ENCODE results near the gene ASB2. TPM values are rescaled to one million over a fixed set of nuclear protein-coding genes. Genes with fewer than 3 reads are reported as not detected.

ASB2 gene
- polyA plus RNA-seq, 3 donors = 0.25 to 2.5 (median 1.4) TPM

DNA sequence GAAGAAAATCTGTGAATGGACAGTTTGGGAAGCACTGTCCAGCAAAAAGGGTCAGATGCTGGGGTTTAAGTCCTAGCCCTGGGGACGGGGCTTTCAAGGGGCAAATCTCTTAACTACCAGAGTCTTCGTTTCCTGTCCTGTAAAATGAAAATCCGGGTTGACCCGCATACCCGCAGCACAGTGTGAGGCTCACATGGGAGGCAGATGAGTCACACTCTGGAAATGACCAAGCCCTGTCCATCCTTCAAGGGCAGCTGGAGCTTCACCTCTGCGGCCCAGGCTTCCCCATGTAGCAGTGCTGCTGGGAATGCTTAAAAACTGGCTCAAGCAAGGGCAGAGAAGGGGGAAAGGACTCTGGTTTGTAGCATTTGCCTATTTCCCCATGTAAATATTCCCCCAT is 30.3 kb downstream of the ASB2 start:
- Mint-ChIP-seq H3K4me1 (no peaks in the 10 kb centered on the region), H3K9me3 (no peaks in the 10 kb centered on the region), H3K27me3 (ENCODE audit: low read depth in 3 of 3) (peaks cover 0 to 6% (median 0%) of the 10 kb centered on the region in 3 donors), H3K36me3 (peaks cover 11 to 53% of the 10 kb centered on the region in 2 donors), H3K27ac (no peak overlapping the region), H3K4me3 (no peak overlapping the region)
- H3K4me3 ChIP-seq (replicated peaks in 1 of 3; ENCODE audit: low read depth in 2 of 3, low read length in 3 of 3) = no peak overlapping the region
- H3K27me3 ChIP-seq (ENCODE audit: control insufficient read depth in 2 of 2, insufficient read depth in 2 of 2, low read length in 2 of 2) = no peaks in the 10 kb centered on the region
- no peak overlapping the region for H3K9ac ChIP-seq (ENCODE audit: insufficient read depth, low read length, poor library complexity, severe bottlenecking)
- DNase-seq = no peak
- no peak overlapping the region for H2AFZ ChIP-seq (ENCODE audit: insufficient read depth, low read depth, low read length, poor library complexity, severe bottlenecking)
- H3K79me2 ChIP-seq (ENCODE audit: insufficient read depth, low read length) = no peaks in the 10 kb centered on the region
- no peaks in the 10 kb centered on the region for H4K20me1 ChIP-seq (ENCODE audit: insufficient read depth, low read length)
- intact Hi-C loops (cut with micrococcal nuclease) = no loop called here
- no peaks in the 10 kb centered on the region for H3K36me3 ChIP-seq (replicated peaks in 1 of 2; ENCODE audit: control insufficient read depth in 1 of 2, insufficient read depth in 2 of 2, low read length in 2 of 2)
- TF ChIP-seq, protein P1, sequence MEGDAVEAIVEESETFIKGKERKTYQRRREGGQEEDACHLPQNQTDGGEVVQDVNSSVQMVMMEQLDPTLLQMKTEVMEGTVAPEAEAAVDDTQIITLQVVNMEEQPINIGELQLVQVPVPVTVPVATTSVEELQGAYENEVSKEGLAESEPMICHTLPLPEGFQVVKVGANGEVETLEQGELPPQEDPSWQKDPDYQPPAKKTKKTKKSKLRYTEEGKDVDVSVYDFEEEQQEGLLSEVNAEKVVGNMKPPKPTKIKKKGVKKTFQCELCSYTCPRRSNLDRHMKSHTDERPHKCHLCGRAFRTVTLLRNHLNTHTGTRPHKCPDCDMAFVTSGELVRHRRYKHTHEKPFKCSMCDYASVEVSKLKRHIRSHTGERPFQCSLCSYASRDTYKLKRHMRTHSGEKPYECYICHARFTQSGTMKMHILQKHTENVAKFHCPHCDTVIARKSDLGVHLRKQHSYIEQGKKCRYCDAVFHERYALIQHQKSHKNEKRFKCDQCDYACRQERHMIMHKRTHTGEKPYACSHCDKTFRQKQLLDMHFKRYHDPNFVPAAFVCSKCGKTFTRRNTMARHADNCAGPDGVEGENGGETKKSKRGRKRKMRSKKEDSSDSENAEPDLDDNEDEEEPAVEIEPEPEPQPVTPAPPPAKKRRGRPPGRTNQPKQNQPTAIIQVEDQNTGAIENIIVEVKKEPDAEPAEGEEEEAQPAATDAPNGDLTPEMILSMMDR (IDR thresholded peaks at IDR 0.05) = no peak
- no peak overlapping the region for H3K27ac ChIP-seq (ENCODE audit: low read depth in 1 of 2, low read length in 2 of 2)
- no peak overlapping the region for H3K4me2 ChIP-seq (replicated peaks; ENCODE audit: extremely low read depth, low read length, poor library complexity, severe bottlenecking)
- no peaks in the 10 kb centered on the region for H3K9me3 ChIP-seq (replicated peaks in 1 of 2; ENCODE audit: control insufficient read depth in 1 of 2, insufficient read depth in 1 of 2, low read length in 2 of 2)
- H3K4me1 ChIP-seq (ENCODE audit: control insufficient read depth in 1 of 2, insufficient read depth in 2 of 2, low read length in 2 of 2) = no peaks in the 10 kb centered on the region
- WGBS (ENCODE audit: insufficient coverage) = 95% methylated on average over 5 of the region's 6 CpGs

DNA sequence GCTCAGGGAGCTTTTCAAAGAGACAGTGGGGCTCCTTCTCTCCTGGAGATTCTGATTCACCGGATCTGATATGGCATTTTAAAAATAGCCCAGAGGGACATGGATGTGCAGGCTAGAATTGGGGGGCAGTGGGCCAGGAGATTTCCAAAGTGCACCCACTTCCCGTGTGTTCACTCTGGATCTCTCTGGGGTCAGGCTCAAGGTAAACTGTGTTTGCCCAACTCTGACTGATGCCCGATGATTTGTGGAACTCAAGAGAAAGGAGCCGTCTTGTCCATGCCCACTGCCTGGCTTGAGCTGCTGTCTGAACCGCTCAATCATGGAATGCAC is 31.3 kb downstream of the ASB2 start:
- Mint-ChIP-seq H3K36me3 (peaks cover 13 to 52% of the 10 kb centered on the region in 2 donors), H3K27me3 (ENCODE audit: low read depth in 3 of 3) (peaks cover 0 to 6% (median 2%) of the 10 kb centered on the region in 3 donors), H3K4me3 (no peak overlapping the region), H3K9me3 (no peaks in the 10 kb centered on the region), H3K27ac (no peak overlapping the region), H3K4me1 (peaks cover 7% of the 10 kb centered on the region)
- Histone ChIP-seq H3K9ac (ENCODE audit: insufficient read depth, low read length, poor library complexity, severe bottlenecking) (no peak overlapping the region), H3K9me3 (replicated peaks in 1 of 2; ENCODE audit: control insufficient read depth in 1 of 2, insufficient read depth in 1 of 2, low read length in 2 of 2) (no peaks in the 10 kb centered on the region), H3K36me3 (replicated peaks in 1 of 2; ENCODE audit: control insufficient read depth in 1 of 2, insufficient read depth in 2 of 2, low read length in 2 of 2) (no peaks in the 10 kb centered on the region), H3K79me2 (ENCODE audit: insufficient read depth, low read length) (no peaks in the 10 kb centered on the region), H3K4me3 (replicated peaks in 1 of 3; ENCODE audit: low read depth in 2 of 3, low read length in 3 of 3) (no peak overlapping the region), H2AFZ (ENCODE audit: insufficient read depth, low read depth, low read length, poor library complexity, severe bottlenecking) (no peak overlapping the region), H3K27me3 (ENCODE audit: control insufficient read depth in 2 of 2, insufficient read depth in 2 of 2, low read length in 2 of 2) (no peaks in the 10 kb centered on the region), H3K4me1 (ENCODE audit: control insufficient read depth in 1 of 2, insufficient read depth in 2 of 2, low read length in 2 of 2) (peaks cover 4% of the 10 kb centered on the region in 2 donors), H3K27ac (ENCODE audit: low read depth in 1 of 2, low read length in 2 of 2) (no peak overlapping the region), H4K20me1 (ENCODE audit: insufficient read depth, low read length) (no peaks in the 10 kb centered on the region), H3K4me2 (replicated peaks; ENCODE audit: extremely low read depth, low read length, poor library complexity, severe bottlenecking) (no peak overlapping the region)
- TF ChIP-seq, protein P1 (IDR thresholded peaks at IDR 0.05) = no peak
- DNase-seq = no peak
- WGBS (ENCODE audit: insufficient coverage) = 96% methylated on average over 3 of the region's 5 CpGs
- intact Hi-C loops (cut with micrococcal nuclease) = no loop called here
